DMS53 treated with DMSO at 0.1 percent for 48 hours (cell line): ENCODE results near the gene CISD1.
"Not testable (repeated sequence)": the region's sequence is repeated elsewhere in the genome, so short reads cannot be mapped to it uniquely, and the experiment has no call there.

Source experiments
- DNase-seq: peaks from one replicate; lab custom pipeline; 2025; ENCODE audit not compliant: unreplicated experiment; lab: John Stamatoyannopoulos, UW

Gene CISD1

DNA sequence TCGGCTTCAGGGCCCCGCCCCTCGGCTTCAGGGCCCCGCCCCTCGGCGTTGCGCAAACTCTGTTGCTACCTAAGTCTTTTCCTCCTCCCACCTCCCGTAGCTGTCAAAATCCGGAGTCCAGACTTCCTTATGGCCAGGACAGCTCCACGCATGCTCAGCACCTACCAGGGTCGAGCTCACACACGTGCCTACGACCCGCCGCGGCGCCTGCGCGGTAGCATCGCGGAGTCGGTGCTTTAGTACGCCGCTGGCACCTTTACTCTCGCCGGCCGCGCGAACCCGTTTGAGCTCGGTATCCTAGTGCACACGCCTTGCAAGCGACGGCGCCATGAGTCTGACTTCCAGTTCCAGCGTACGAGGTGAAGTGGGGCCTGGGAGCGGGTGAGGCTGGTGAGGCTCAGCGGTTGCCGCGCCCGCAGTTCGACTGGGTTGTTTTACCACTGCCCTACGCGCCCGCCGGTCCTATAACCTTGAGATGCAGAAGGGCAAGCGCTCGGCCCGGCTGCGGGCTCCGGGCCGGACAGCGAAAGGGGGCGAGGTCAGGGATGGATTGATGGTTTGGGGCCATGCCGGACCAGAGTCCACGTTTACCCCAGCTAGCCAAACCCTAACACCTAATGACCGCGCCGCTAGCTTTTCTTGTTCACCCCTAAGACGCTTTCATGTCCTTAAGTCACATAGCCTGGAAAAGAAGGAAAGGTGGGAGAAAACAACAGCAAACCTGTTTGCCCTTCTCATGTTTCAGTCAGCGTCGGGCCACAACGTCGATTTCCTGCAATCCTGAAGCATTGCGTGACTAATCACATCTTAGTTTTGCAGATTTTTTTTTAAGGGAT lies at the start of gene CISD1:
Gene CISD1, plus strand, starts transcription at position 217 of the 836 bp plus-strand sequence. Its CDS starts 112 bp downstream, at position 329.
- peak; percentile 98 for DNase-seq

- no peak for DNase-seq
Measured at GRCh38 chr10:58219875-58220274, 49.1 kb upstream of the CISD1 start.

- DNase-seq = no peak
Measured at GRCh38 chr10:58220769-58221451, 48.1 kb upstream of the CISD1 start.

DNA sequence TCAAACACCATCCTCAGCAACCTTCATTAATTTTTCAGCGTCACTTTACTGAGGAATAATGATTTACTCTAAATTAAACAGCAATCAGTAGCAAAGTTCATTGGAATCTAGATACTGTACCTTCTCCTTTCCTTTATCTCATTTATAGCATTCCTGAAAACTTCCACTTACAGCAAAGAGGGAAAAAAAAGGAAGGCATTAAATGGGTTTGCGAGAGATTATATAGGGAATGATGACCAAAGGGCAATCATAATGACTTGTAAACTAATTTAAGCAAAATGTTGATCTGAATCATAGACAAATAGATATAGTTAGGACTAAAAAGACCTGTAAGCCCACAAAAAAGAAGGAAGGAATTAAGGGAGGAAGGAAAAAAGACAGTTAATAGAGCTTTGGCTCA lies 43.3 kb upstream of the CISD1 start:
- no peak for DNase-seq

GRCh38 chr10:58229856-58230255 lies 39.1 kb upstream of the CISD1 start:
- not testable (repeated sequence) for DNase-seq

DNA sequence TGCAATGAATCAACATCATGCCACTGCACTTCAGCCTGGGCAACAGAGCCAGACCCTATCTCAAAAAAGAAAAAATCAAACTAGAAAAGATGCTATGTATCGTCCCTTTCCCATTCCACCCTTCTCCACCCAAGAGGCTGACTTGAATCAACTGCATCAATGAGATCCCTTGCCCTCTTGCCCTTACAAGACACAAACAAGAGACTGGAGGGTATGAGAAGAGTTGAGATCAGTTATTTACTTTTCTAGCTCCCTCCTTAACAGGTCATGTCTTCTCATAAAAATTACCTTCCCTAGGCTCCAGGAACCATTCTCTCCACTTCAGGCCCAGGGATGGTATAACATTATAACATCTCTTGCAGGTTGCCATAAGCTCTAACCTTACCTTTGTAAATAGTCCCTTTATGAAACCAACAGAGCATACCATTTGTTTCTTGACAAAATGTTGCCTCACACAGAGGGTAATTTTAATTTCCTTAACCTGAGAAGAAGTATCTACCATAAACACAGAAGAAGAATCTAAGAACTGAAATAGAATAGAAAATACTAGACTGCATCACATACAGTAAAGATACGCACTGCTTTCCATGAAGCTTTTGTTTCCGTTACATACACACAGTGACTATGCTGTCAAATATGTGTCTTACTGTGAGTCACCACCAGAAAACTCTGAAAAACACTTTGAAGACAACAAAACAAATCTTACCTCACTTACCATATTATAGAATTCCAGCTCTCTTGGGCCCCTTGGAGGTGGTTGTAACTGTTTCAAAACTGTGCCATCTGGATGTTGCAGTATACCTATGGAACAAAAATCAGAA lies 31.7 kb upstream of the CISD1 start:
- no peak for DNase-seq

- no peak for DNase-seq
Measured at GRCh38 chr10:58239561-58240169, 29.3 kb upstream of the CISD1 start.

- no peak for DNase-seq
Measured at GRCh38 chr10:58240531-58240930, 28.4 kb upstream of the CISD1 start.

- no peak for DNase-seq
Measured at GRCh38 chr10:58241346-58241745, 27.6 kb upstream of the CISD1 start.

GRCh38 chr10:58243269-58243668 lies 25.7 kb upstream of the CISD1 start:
- DNase-seq = no peak

DNA sequence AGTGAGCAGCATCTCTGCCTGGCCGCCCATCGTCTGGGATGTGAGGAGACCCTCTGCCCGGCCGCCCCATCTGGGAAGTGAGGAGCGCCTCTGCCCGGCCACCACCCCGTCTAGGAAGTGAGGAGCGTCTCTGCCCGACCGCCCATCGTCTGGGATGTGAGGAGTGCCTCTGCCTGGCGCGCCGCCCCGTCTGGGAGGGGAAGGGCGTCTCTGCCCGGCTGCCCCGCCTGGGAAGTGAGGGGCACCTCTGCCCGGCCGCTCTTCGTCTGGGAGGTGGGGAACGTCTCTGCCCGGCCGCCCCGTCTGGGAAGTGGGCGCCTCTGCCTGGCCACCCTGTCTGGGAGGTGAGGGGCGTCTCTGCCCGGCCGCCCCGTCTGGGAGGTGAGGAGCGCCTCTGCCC lies 25.2 kb upstream of the CISD1 start:
- not testable (repeated sequence) for DNase-seq

DNA sequence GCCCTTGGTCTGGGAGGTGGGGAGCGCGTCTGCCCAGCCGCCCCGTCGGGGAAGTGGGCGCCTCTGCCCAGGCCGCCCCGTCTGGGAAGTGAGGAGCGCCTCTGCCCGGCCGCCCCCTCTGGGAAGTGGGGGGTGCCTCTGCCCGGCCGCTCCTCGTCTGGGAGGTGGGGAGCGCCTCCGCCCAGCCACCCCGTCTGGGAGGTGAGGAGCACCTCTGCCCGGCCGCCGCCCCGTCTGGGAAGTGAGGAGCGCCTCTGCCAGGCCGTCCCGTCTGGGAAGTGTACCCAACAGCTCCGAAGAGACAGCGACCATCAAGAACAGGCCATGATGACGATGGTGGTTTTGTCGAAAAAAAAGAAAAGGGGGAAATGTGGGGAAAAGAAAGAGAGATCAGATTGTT lies 24.7 kb upstream of the CISD1 start:
- DNase-seq = not testable (repeated sequence)

- not testable (repeated sequence) for DNase-seq
Measured at GRCh38 chr10:58244666-58245065, 24.3 kb upstream of the CISD1 start.

- no peak for DNase-seq
Measured at GRCh38 chr10:58253184-58253583, 15.8 kb upstream of the CISD1 start.

DNA sequence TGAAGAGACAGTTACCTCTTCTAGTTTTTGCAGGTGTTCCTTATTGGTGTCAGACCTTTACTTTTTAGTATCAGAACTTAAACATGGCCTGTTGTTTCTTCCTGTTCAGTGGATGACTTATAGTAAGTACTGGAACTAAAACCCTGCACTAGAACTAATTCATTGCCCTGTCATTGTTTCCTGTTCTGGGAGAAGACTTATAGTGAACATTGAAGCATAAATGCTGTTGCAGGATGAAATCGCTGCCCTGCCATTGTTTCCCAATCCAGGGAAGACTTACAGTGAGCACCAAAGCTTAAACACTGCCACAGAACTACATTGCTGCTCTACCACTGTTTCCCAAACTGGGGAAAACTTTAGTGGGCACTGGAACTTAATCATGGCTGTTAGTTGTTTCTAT lies 14.3 kb upstream of the CISD1 start:
- no peak for DNase-seq

DNA sequence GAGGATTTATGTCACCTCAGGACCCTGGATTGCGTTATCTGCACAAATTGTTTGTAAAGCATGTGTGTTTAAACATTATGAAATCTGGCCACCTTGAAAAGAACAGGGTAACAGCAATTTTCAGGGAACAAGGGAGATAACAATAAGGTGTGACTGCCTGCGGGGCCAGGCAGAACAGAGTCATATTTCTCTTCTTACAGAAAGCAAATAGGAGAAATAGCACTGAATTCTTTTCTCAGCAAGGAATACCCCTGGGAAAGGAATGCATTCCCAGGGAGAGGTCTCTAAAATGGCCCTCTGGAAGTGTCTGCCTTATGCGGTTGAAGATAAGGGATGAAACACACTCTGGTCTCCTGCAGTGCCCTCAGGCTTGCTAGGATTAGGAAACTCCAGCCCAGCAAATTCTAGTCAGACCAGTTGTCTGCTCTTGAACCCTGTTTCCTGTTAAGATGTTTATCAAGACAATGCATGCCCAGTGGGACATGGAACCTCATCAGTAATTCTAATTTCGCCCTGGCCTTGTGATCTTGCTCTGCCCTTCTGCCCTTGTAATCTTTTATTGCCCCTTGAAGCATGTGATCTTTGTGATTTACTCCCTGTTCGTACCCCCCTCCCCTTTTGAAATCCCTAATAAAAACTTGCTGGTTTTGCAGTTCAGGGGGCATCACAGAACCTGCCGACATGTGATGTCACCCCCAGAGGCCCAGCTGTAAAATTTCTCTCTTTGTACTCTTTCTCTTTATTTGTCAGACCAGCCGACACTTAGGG lies 12.8 kb upstream of the CISD1 start:
- DNase-seq = not testable (repeated sequence)

- DNase-seq = no peak
Measured at GRCh38 chr10:58258977-58259692, 9.8 kb upstream of the CISD1 start.

- DNase-seq = no peak
Measured at GRCh38 chr10:58260334-58260733, 8.6 kb upstream of the CISD1 start.

DNA sequence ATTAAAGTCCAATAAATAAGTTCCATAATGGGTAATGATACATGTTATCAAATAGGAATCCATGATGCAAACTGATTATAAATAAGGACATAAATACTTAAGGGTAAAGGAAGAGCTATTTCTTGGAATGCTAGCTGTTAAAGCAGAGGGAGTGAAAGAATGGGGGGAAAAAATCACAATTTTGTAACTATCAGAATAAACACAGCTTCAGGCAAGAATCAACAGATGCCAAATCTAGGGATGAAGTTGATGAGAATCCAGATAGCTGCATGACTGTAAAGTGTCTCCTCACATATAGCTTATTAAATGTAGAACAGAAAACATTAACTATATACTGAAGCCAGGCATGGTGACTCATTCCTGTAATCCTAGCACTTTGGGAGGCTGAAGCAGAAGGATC lies 6.2 kb upstream of the CISD1 start:
- DNase-seq = no peak

GRCh38 chr10:58264780-58265179 lies 4.2 kb upstream of the CISD1 start:
- no peak for DNase-seq
